GM18909 (cell line): ENCODE measurements around the gene GUK1.

Experiments
- ATAC-seq: cut with Tn5 transposase; IDR thresholded peaks from one replicate; pipeline ENCODE4 v1.9.1; 2021; ENCODE audit warnings: mild to moderate bottlenecking; ENCODE audit not compliant: unreplicated experiment, poor library complexity

GUK1 gene

DNA sequence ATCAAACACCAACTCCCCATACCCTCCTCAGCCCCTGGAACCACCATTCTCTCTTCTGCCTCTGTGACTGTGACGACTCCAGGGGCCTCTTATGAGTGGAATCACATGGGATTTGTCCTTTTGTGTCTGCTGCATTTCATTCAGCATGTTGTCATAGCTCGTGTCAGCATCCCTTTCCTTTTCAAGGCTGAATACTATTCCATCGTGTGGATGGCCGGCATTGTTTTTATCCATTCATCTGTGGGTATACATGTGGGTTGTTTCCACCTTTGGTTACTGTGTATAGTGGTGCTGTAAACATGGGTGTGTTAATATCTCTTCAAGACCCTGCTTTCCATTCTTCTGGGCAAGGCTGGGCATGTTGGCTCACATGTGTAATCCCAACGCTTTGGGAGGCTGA, 50.7 kb downstream of the GUK1 start:
- no peak for ATAC-seq

DNA sequence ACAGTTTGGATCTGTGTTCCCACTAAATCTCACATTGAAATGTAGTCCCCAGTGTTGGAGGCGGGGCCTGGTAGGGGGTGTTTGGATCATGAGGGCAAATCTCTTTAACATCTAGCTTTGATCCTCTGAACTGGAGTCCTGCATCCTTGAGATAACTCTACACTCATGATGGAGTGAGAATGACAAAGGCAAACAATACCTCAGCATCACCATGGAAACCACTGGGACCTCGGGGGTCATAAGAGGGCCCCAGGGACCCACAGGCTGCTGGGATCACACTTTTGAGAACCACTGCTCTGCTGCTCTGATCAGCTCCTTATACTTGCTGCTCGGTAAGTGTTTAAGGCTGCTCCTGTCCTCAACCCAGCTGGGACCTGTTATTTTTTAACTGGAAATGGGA, 54.4 kb downstream of the GUK1 start:
- ATAC-seq, result no peak

- no peak for ATAC-seq
Observed at GRCh38 chr1:228194921-228195812, 55.1 kb downstream of the GUK1 start.

- no peak for ATAC-seq
Observed at GRCh38 chr1:228197555-228198147, 57.6 kb downstream of the GUK1 start.
